Caco-2 (cell line): ENCODE data around the gene NDC80. TPM values are rescaled to one million over a fixed set of nuclear protein-coding genes. Genes with fewer than 3 reads are reported as not detected.
A peak's percentile ranks its signal among the peaks of the same experiment; 100 is the strongest.

ENCODE experiments used
- BruUV-seq: library from RNA; stranded (reverse); fragments of 400-500 nt; replicated peaks from 2 replicates; lab custom pipeline; 2021; lab: Mats Ljungman, UMichigan
- CTCF ChIA-PET: fragments of 300-600 bp; sonication (Branson Sonifier 250); formaldehyde crosslinking; loops from one replicate; lab custom pipeline; 2022; ENCODE audit warnings: antibody characterized with exemption; lab: Charles Lee
- POLR2A ChIA-PET: fragments of 300-600 bp; sonication (Branson Sonifier 250); formaldehyde crosslinking; loops from one replicate; lab custom pipeline; 2022; ENCODE audit warnings: antibody characterized with exemption; lab: Charles Lee
- DNase-seq, 2 experiments: peaks; one replicate each; pipeline versions ENCODE4 v3.0.0 to v3.0.0-alpha.2; 2020 to 2022
- H3K27me3 ChIP-seq: replicated peaks from 2 replicates; pipeline ENCODE4 v1.6.0; 2011; ENCODE audit warnings: low read length; ENCODE audit not compliant: control insufficient read depth, insufficient read depth
- H3K36me3 ChIP-seq: 2 replicates; pipeline ENCODE4 v1.5.1; 2011; ENCODE audit warnings: low read length; ENCODE audit not compliant: control insufficient read depth, insufficient read depth
- H3K4me1 ChIP-seq: fragments of 250-450 bp; sonication (Bioruptor Pico); 2 replicates; pipeline ENCODE4 v1.5.1; 2020; ENCODE audit warnings: mild to moderate bottlenecking
- H3K4me3 ChIP-seq: 2 replicates; pipeline ENCODE4 v1.5.1; 2011; ENCODE audit warnings: low read depth, mild to moderate bottlenecking, control low read depth, low read length
- H3K9me3 ChIP-seq: fragments of 250-450 bp; sonication (Bioruptor Pico); 2 replicates; pipeline ENCODE4 v1.5.1; 2020; ENCODE audit warnings: mild to moderate bottlenecking, moderate library complexity
- H3K27ac Mint-ChIP-seq: one replicate; pipeline ENCODE4 v1.8.0; 2022; ENCODE audit warnings: mixed read lengths; ENCODE audit not compliant: unreplicated experiment
- H3K27me3 Mint-ChIP-seq: one replicate; pipeline ENCODE4 v1.8.0; 2022; ENCODE audit warnings: mixed read lengths; ENCODE audit not compliant: insufficient read depth, unreplicated experiment
- H3K36me3 Mint-ChIP-seq: one replicate; pipeline ENCODE4 v1.8.0; 2022; ENCODE audit warnings: mild to moderate bottlenecking, mixed read lengths; ENCODE audit not compliant: insufficient read depth, unreplicated experiment
- H3K4me1 Mint-ChIP-seq: one replicate; pipeline ENCODE4 v1.8.0; 2022; ENCODE audit warnings: low read depth, mixed read lengths; ENCODE audit not compliant: unreplicated experiment
- H3K4me3 Mint-ChIP-seq: one replicate; pipeline ENCODE4 v1.8.0; 2022; ENCODE audit warnings: mild to moderate bottlenecking, moderate library complexity, mixed read lengths; ENCODE audit not compliant: unreplicated experiment
- H3K9me3 Mint-ChIP-seq: one replicate; pipeline ENCODE4 v1.8.0; 2022; ENCODE audit warnings: mixed read lengths; ENCODE audit not compliant: unreplicated experiment
- intact Hi-C: fragments of 100-400 bp; cut with micrococcal nuclease; formaldehyde crosslinking; loops from one replicate; pipeline ENCODE4 v1.10.0; 2022; ENCODE audit not compliant: unreplicated experiment
- total RNA-seq: library from RNA; stranded (reverse); gene quantifications from 2 replicates; pipeline ENCODE4 v1.2.3, GENCODE V29; 2022
- TF ChIP-seq, protein P1 (sequence below), 2 experiments: fragments of 200-600 bp in 1 of 2; IDR thresholded peaks; 1 replicate in 1 of 2; 2 replicates in 1 of 2; pipeline versions ENCODE4 v1.5.1 to v1.8.0; 2011 to 2022; ENCODE audit warnings: antibody characterized with exemption in 1 of 2, control low read depth in 1 of 2, inconsistent platforms in 1 of 2, low read depth in 1 of 2, low read length in 1 of 2, mild to moderate bottlenecking in 1 of 2, moderate library complexity in 1 of 2; ENCODE audit not compliant: insufficient read depth in 1 of 2, severe bottlenecking in 1 of 2, unreplicated experiment in 1 of 2

Gene NDC80
- total RNA-seq, 1 experiment from 2014 or later = 52.6 TPM

GRCh38 chr18:2569338-2570207 is 1.8 kb upstream of the NDC80 start:
- DNase-seq = no peak
- Mint-ChIP-seq H3K27ac (no peak overlapping the region), H3K4me1 (peaks cover 6% of the 10 kb centered on the region), H3K27me3 (no peaks in the 10 kb centered on the region), H3K4me3 (peak overlapping the region; percentile 94), H3K36me3 (peaks cover 24% of the 10 kb centered on the region), H3K9me3 (no peaks in the 10 kb centered on the region)
- no TSS peak for BruUV-seq
- ChIA-PET CTCF (no interaction called here), POLR2A (interaction anchor here (1.1 kb wide), 1 partner anchor 17 kb away, joined by 3 read pairs; no protein-coding TSS in a partner anchor)
- H3K36me3 ChIP-seq = no peaks in the 10 kb centered on the region
- H3K9me3 ChIP-seq = no peaks in the 10 kb centered on the region
- peaks cover 21% of the 10 kb centered on the region for H3K4me1 ChIP-seq
- peak overlapping the region; percentile 45 for H3K4me3 ChIP-seq
- intact Hi-C loops = loop anchor here (5.0 kb wide), 1 partner anchor 88 kb away; the partner anchor contains the start of gene SMCHD1
- TF ChIP-seq, protein P1, sequence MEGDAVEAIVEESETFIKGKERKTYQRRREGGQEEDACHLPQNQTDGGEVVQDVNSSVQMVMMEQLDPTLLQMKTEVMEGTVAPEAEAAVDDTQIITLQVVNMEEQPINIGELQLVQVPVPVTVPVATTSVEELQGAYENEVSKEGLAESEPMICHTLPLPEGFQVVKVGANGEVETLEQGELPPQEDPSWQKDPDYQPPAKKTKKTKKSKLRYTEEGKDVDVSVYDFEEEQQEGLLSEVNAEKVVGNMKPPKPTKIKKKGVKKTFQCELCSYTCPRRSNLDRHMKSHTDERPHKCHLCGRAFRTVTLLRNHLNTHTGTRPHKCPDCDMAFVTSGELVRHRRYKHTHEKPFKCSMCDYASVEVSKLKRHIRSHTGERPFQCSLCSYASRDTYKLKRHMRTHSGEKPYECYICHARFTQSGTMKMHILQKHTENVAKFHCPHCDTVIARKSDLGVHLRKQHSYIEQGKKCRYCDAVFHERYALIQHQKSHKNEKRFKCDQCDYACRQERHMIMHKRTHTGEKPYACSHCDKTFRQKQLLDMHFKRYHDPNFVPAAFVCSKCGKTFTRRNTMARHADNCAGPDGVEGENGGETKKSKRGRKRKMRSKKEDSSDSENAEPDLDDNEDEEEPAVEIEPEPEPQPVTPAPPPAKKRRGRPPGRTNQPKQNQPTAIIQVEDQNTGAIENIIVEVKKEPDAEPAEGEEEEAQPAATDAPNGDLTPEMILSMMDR (IDR thresholded peaks at IDR 0.05; ENCODE audit: insufficient read depth in 1 of 2, low read depth in 1 of 2, low read length in 1 of 2, severe bottlenecking in 1 of 2, unreplicated experiment in 1 of 2) = no peak
- no peaks in the 10 kb centered on the region for H3K27me3 ChIP-seq

GRCh38 chr18:2570772-2571199 is 571 bp upstream of the NDC80 start:
- Mint-ChIP-seq H3K4me1 (peaks cover 6% of the 10 kb centered on the region), H3K36me3 (peaks cover 32% of the 10 kb centered on the region), H3K9me3 (no peaks in the 10 kb centered on the region), H3K4me3 (peak overlapping the region; percentile 94), H3K27me3 (no peaks in the 10 kb centered on the region), H3K27ac (peak overlapping the region; percentile 98)
- BruUV-seq = TSS peak; percentile 80
- no peaks in the 10 kb centered on the region for H3K27me3 ChIP-seq
- DNase-seq = peak; percentile 60 to 70
- TF ChIP-seq, protein P1 (IDR thresholded peaks at IDR 0.05; ENCODE audit: insufficient read depth in 1 of 2, low read depth in 1 of 2, low read length in 1 of 2, severe bottlenecking in 1 of 2, unreplicated experiment in 1 of 2) = peak in 1 of 2 experiments; percentile 8
- H3K4me1 ChIP-seq = peaks cover 21% of the 10 kb centered on the region
- no peaks in the 10 kb centered on the region for H3K9me3 ChIP-seq
- H3K36me3 ChIP-seq = peaks cover 2% of the 10 kb centered on the region; the same call in 1 of the 2 replicates
- intact Hi-C loops = loop anchor here (5.0 kb wide), 1 partner anchor 87 kb away; the partner anchor contains the start of gene SMCHD1
- CTCF ChIA-PET = no interaction called here
- peak overlapping the region; percentile 45 for H3K4me3 ChIP-seq
- POLR2A ChIA-PET = interaction anchor here (0.5 to 1.6 kb wide), 3 partner anchors 13 to 85 kb away, joined by 3 to 4 read pairs (median 3); no protein-coding TSS in a partner anchor

GRCh38 chr18:2572171-2572569 is 813 bp downstream of the NDC80 start:
- Mint-ChIP-seq H3K27me3 (no peaks in the 10 kb centered on the region), H3K4me3 (peak overlapping the region; percentile 94), H3K4me1 (peaks cover 6% of the 10 kb centered on the region), H3K36me3 (peaks cover 38% of the 10 kb centered on the region), H3K9me3 (no peaks in the 10 kb centered on the region), H3K27ac (peak overlapping the region; percentile 98)
- Histone ChIP-seq H3K9me3 (no peaks in the 10 kb centered on the region), H3K4me3 (peak overlapping the region; percentile 45), H3K27me3 (no peaks in the 10 kb centered on the region), H3K4me1 (peaks cover 21% of the 10 kb centered on the region), H3K36me3 (peaks cover 2% of the 10 kb centered on the region; the same call in 1 of the 2 replicates)
- DNase-seq = no peak
- intact Hi-C loops = loop anchor here (5.0 kb wide), 1 partner anchor 85 kb away; the partner anchor contains the start of gene SMCHD1
- TF ChIP-seq, protein P1 (IDR thresholded peaks at IDR 0.05; ENCODE audit: insufficient read depth in 1 of 2, low read depth in 1 of 2, low read length in 1 of 2, severe bottlenecking in 1 of 2, unreplicated experiment in 1 of 2) = no peak
- BruUV-seq = no TSS peak
- ChIA-PET CTCF (no interaction called here), POLR2A (no interaction called here)
